H1 (cell line): ENCODE data around the gene SCCPDH. TPM values are rescaled to one million over a fixed set of nuclear protein-coding genes. Genes with fewer than 3 reads are reported as not detected.

Experiments
- CTCF ChIA-PET: fragments of 300-600 bp; sonication (Branson Sonifier 250); formaldehyde crosslinking; loops from one replicate; lab custom pipeline; 2021; ENCODE audit not compliant: partially characterized antibody; lab: Charles Lee
- POLR2A ChIA-PET: fragments of 300-600 bp; sonication (Branson Sonifier 250); formaldehyde crosslinking; loops from one replicate; lab custom pipeline; 2021; ENCODE audit warnings: inconsistent platforms; ENCODE audit not compliant: partially characterized antibody; lab: Charles Lee
- DNase-seq, 2 experiments: peaks; one replicate each; pipeline versions ENCODE4 v3.0.0 to v3.0.0-alpha.2; 2010 to 2022; ENCODE audit warnings: low spot score in 2 of 2, low read depth in 1 of 2, mixed read lengths in 1 of 2
- FAIRE-seq: peaks from 2 replicates; lab custom pipeline; 2011; peaks lifted over from hg19 to GRCh38; lab: Jason Lieb, UNC
- H2AFZ ChIP-seq: 2 replicates; pipeline ENCODE4 v1.8.1; 2012; ENCODE audit warnings: low read length, inconsistent platforms
- H2AK5ac ChIP-seq: 2 replicates; pipeline ENCODE4 v1.6.1; 2013; ENCODE audit warnings: low read depth, low read length
- H2BK120ac ChIP-seq: replicated peaks from 2 replicates; pipeline ENCODE3; 2013; ENCODE audit warnings: low read depth, low read length, inconsistent platforms
- H2BK12ac ChIP-seq: 2 replicates; pipeline ENCODE4 v1.6.1; 2013; ENCODE audit warnings: low read depth, low read length
- H2BK15ac ChIP-seq: 2 replicates; pipeline ENCODE4 v1.6.1; 2013; ENCODE audit warnings: low read length
- H2BK20ac ChIP-seq: 2 replicates; pipeline ENCODE4 v1.6.1; 2013; ENCODE audit warnings: low read length
- H2BK5ac ChIP-seq: 2 replicates; pipeline ENCODE4 v1.6.1; 2013; ENCODE audit warnings: low read depth, low read length
- H3K14ac ChIP-seq: 2 replicates; pipeline ENCODE4 v1.6.1; 2013; ENCODE audit warnings: inconsistent platforms; ENCODE audit not compliant: insufficient read length
- H3K18ac ChIP-seq: 2 replicates; pipeline ENCODE4 v1.6.1; 2013; ENCODE audit warnings: low read length; ENCODE audit errors: extremely low read depth
- H3K23ac ChIP-seq: 2 replicates; pipeline ENCODE4 v1.6.1; 2013; ENCODE audit warnings: inconsistent platforms; ENCODE audit not compliant: insufficient read length
- H3K23me2 ChIP-seq: 2 replicates; pipeline ENCODE4 v1.6.1; 2013; ENCODE audit warnings: low read depth, low read length
- H3K27ac ChIP-seq: 2 replicates; pipeline ENCODE4 v1.6.1; 2011; ENCODE audit warnings: low read depth, low read length, inconsistent platforms
- H3K27me3 ChIP-seq, 4 experiments: replicated peaks in 1 of 4; 1 replicate in 1 of 4; 2 replicates in 3 of 4; pipeline versions ENCODE4 v1.6.1 to v1.8.1; 2011 to 2013; ENCODE audit warnings: low read length in 3 of 4, mild to moderate bottlenecking in 3 of 4, inconsistent platforms in 2 of 4, mixed read lengths in 2 of 4, moderate library complexity in 1 of 4; ENCODE audit not compliant: control insufficient read depth in 3 of 4, insufficient read depth in 3 of 4; ENCODE audit errors: extremely low read depth in 1 of 4
- H3K36me3 ChIP-seq, 4 experiments: 2 replicates each; pipeline versions ENCODE4 v1.6.1 to v1.8.1; 2011 to 2013; ENCODE audit warnings: mild to moderate bottlenecking in 4 of 4, low read length in 3 of 4, moderate library complexity in 2 of 4, control low read depth in 1 of 4, inconsistent platforms in 1 of 4; ENCODE audit not compliant: insufficient read depth in 4 of 4, control insufficient read depth in 2 of 4
- H3K4ac ChIP-seq: replicated peaks from 2 replicates; pipeline ENCODE3; 2013; ENCODE audit warnings: low read length, low read depth, mixed read lengths, inconsistent platforms; ENCODE audit not compliant: insufficient read length
- H3K4me1 ChIP-seq, 4 experiments: replicated peaks in 1 of 4; 1 replicate in 1 of 4; 2 replicates in 3 of 4; pipeline versions ENCODE4 v1.6.1 to v1.8.1; 2011 to 2013; ENCODE audit warnings: low read length in 3 of 4, inconsistent platforms in 2 of 4, mixed read lengths in 1 of 4; ENCODE audit not compliant: insufficient read depth in 4 of 4, control insufficient read depth in 3 of 4
- H3K4me2 ChIP-seq, 2 experiments: 2 replicates each; pipeline versions ENCODE4 v1.6.1 to v1.8.1; 2011 to 2013; ENCODE audit warnings: low read depth in 2 of 2, low read length in 2 of 2, control low read depth in 1 of 2, inconsistent platforms in 1 of 2, mild to moderate bottlenecking in 1 of 2; ENCODE audit not compliant: insufficient read depth in 1 of 2
- H3K4me3 ChIP-seq, 4 experiments: fragments of 200-600, 300-600 bp in 1 of 4; sonication (generic), shearing (Covaris generic), sonication (Bioruptor Twin) in 1 of 4; 2 replicates each; pipeline versions ENCODE4 v1.5.1 to v1.8.1; 2011 to 2016; ENCODE audit warnings: low read length in 4 of 4, low read depth in 3 of 4, control low read depth in 2 of 4, inconsistent platforms in 2 of 4, mild to moderate bottlenecking in 2 of 4, mixed read lengths in 1 of 4, moderate library complexity in 1 of 4; ENCODE audit not compliant: insufficient read depth in 2 of 4; ENCODE audit errors: extremely low read depth in 1 of 4
- H3K56ac ChIP-seq: replicated peaks from 2 replicates; pipeline ENCODE3; 2013; ENCODE audit warnings: low read depth, mild to moderate bottlenecking, mixed read lengths, low read length, inconsistent platforms; ENCODE audit not compliant: insufficient read length
- H3K79me1 ChIP-seq: 2 replicates; pipeline ENCODE4 v1.6.1; 2013; ENCODE audit warnings: low read depth, low read length, control low read depth
- H3K79me2 ChIP-seq, 2 experiments: 2 replicates each; pipeline versions ENCODE4 v1.6.1 to v1.8.1; 2012 to 2013; ENCODE audit warnings: low read length in 2 of 2, mild to moderate bottlenecking in 2 of 2, inconsistent platforms in 1 of 2; ENCODE audit not compliant: insufficient read depth in 2 of 2, control insufficient read depth in 1 of 2
- H3K9ac ChIP-seq, 4 experiments: replicated peaks in 1 of 4; 1 replicate in 1 of 4; 2 replicates in 3 of 4; pipeline versions ENCODE4 v1.6.1 to v1.8.1; 2011 to 2013; ENCODE audit warnings: low read depth in 3 of 4, low read length in 3 of 4, control low read depth in 2 of 4, mild to moderate bottlenecking in 2 of 4, moderate library complexity in 2 of 4, inconsistent platforms in 1 of 4; ENCODE audit errors: extremely low read depth in 1 of 4
- H3K9me3 ChIP-seq, 2 experiments: 2 replicates each; pipeline versions ENCODE4 v1.6.1 to v1.8.1; 2012 to 2013; ENCODE audit warnings: mild to moderate bottlenecking in 2 of 2, moderate library complexity in 2 of 2, control low read depth in 1 of 2, inconsistent platforms in 1 of 2, low read depth in 1 of 2, low read length in 1 of 2, mixed read lengths in 1 of 2; ENCODE audit not compliant: insufficient read depth in 2 of 2
- H4K20me1 ChIP-seq, 2 experiments: replicated peaks in 1 of 2; 2 replicates each; pipeline versions ENCODE3 to v1.8.1; 2011 to 2013; ENCODE audit warnings: inconsistent platforms in 2 of 2, low read length in 2 of 2, mild to moderate bottlenecking in 1 of 2; ENCODE audit not compliant: insufficient read depth in 2 of 2, control insufficient read depth in 1 of 2
- H4K5ac ChIP-seq: 2 replicates; pipeline ENCODE4 v1.6.1; 2013; ENCODE audit warnings: low read length, low read depth, mixed read lengths, inconsistent platforms; ENCODE audit not compliant: insufficient read length
- H4K8ac ChIP-seq: 2 replicates; pipeline ENCODE4 v1.8.0; 2013; ENCODE audit warnings: mild to moderate bottlenecking, moderate library complexity, low read length, inconsistent platforms; ENCODE audit not compliant: insufficient read depth; ENCODE audit errors: extremely low read depth
- H4K91ac ChIP-seq: replicated peaks from 2 replicates; pipeline ENCODE3; 2013; ENCODE audit warnings: low read length, mixed read lengths, inconsistent platforms; ENCODE audit not compliant: insufficient read length
- CBX8 ChIP-seq: fragments of 300-800, 300-1000 bp; sonication (generic); IDR thresholded peaks from 2 replicates; pipeline ENCODE4 v1.7.1; 2016; ENCODE audit warnings: low read depth, low read length, borderline replicate concordance
- CTBP2 ChIP-seq: IDR thresholded peaks from 2 replicates; pipeline ENCODE4 v1.7.0; 2011; ENCODE audit warnings: borderline replicate concordance, mild to moderate bottlenecking, moderate library complexity, mixed read lengths, low read length; ENCODE audit not compliant: insufficient read depth, insufficient read length
- EGR1 ChIP-seq: IDR thresholded peaks from 2 replicates; pipeline ENCODE4 v1.6.1; 2011; ENCODE audit warnings: low read depth, low read length, borderline replicate concordance
- EP300 ChIP-seq, 2 experiments: IDR thresholded peaks; 1 replicate in 1 of 2; 2 replicates in 1 of 2; pipeline ENCODE4 v1.6.1; 2011 to 2012; ENCODE audit warnings: low read depth in 2 of 2, low read length in 2 of 2, mild to moderate bottlenecking in 2 of 2, borderline replicate concordance in 1 of 2, inconsistent platforms in 1 of 2, moderate library complexity in 1 of 2
- FOSL1 ChIP-seq: IDR thresholded peaks from 2 replicates; pipeline ENCODE4 v1.6.1; 2011; ENCODE audit warnings: mild to moderate bottlenecking, low read depth, low read length, moderate library complexity; ENCODE audit not compliant: insufficient read depth
- JUN ChIP-seq: IDR thresholded peaks from 2 replicates; pipeline ENCODE4 v1.6.1; 2011; ENCODE audit warnings: low read depth, mild to moderate bottlenecking, improper control_type of control experiment, low read length
- NANOG ChIP-seq: IDR thresholded peaks from 2 replicates; pipeline ENCODE4 v1.6.1; 2011; ENCODE audit warnings: low read length, low read depth, mild to moderate bottlenecking, inconsistent platforms; ENCODE audit not compliant: insufficient read depth, poor library complexity, severe bottlenecking
- PHF8 ChIP-seq: fragments of 200-600 bp; sonication (generic); conservative IDR thresholded peaks from 2 replicates; pipeline ENCODE4 v1.7.1; 2012; ENCODE audit warnings: low read depth, mild to moderate bottlenecking, inconsistent platforms, low read length, moderate library complexity
- RBBP5 ChIP-seq: IDR thresholded peaks from 2 replicates; pipeline ENCODE4 v1.7.1; 2012; ENCODE audit warnings: low read depth, mild to moderate bottlenecking, inconsistent platforms, low read length, moderate library complexity, borderline replicate concordance
- SIRT6 ChIP-seq: IDR thresholded peaks from one replicate; pipeline ENCODE4 v1.7.1; 2012; ENCODE audit warnings: low read length, inconsistent platforms
- SP1 ChIP-seq: IDR thresholded peaks from 2 replicates; pipeline ENCODE4 v1.6.1; 2011; ENCODE audit warnings: low read depth, low read length
- TAF7 ChIP-seq: optimal IDR thresholded peaks from 2 replicates; pipeline ENCODE3; 2011; ENCODE audit warnings: low read depth, mild to moderate bottlenecking, inconsistent platforms, low read length, moderate library complexity, borderline replicate concordance
- TCF12 ChIP-seq: IDR thresholded peaks from 2 replicates; pipeline ENCODE4 v1.6.1; 2011; ENCODE audit warnings: low read depth, mild to moderate bottlenecking, low read length
- TEAD4 ChIP-seq: IDR thresholded peaks from 2 replicates; pipeline ENCODE4 v1.6.1; 2012; ENCODE audit warnings: low read depth, low read length, inconsistent platforms, mixed read lengths
- ZNF274 ChIP-seq: IDR thresholded peaks from 2 replicates; pipeline ENCODE4 v1.7.0; 2012; ENCODE audit warnings: low read length, borderline replicate concordance; ENCODE audit errors: extremely low read depth
- WGBS, 2 experiments: shearing (Covaris generic) in 1 of 2; methylation state at CpG; one replicate each; pipeline versions ENCODE4 v1.1.6 to v1.1.7; 2013 to 2015; ENCODE audit warnings: low lambda C conversion rate in 2 of 2, mixed read lengths in 2 of 2, inconsistent platforms in 1 of 2, low coverage in 1 of 2, missing lambda C conversion rate in 1 of 2; ENCODE audit not compliant: insufficient replicate concordance in 2 of 2, insufficient coverage in 1 of 2, insufficient read length in 1 of 2; ENCODE audit errors: extremely low coverage in 1 of 2, missing lambda C conversion rate in 1 of 2; 5-methylcytosine and 5-hydroxymethylcytosine counted together
- polyA plus RNA-seq, 7 experiments: library from polyadenylated mRNA; depleted of rRNA in 3 of 7; stranded (reverse) in 5 of 7; unstranded in 2 of 7; fragments of >200 nt in 5 of 7; fragments of 200-250 nt in 2 of 7; gene quantifications; 1 replicate in 5 of 7; 2 replicates in 1 of 7; 4 replicates in 1 of 7; pipeline versions ENCODE4 v1.2.1 to v1.2.3, GENCODE V29; 2011 to 2013; ENCODE audit warnings: missing spikeins in 2 of 7, mixed read lengths in 2 of 7
- total RNA-seq: library from RNA; stranded (reverse); fragmentation: NEBNext Ultra II Directional; extraction: Animal tissue kit (Norgen Biotek cat#: 25700); gene quantifications from 2 replicates; pipeline ENCODE4 v1.2.1, GENCODE V29; 2021

The SCCPDH gene
- total and polyA plus RNA-seq, 2 of the 8 experiments (the other 6 are each of a cell fraction or from before 2014, with no cell fraction given), result 9.5 to 17.0 TPM

DNA sequence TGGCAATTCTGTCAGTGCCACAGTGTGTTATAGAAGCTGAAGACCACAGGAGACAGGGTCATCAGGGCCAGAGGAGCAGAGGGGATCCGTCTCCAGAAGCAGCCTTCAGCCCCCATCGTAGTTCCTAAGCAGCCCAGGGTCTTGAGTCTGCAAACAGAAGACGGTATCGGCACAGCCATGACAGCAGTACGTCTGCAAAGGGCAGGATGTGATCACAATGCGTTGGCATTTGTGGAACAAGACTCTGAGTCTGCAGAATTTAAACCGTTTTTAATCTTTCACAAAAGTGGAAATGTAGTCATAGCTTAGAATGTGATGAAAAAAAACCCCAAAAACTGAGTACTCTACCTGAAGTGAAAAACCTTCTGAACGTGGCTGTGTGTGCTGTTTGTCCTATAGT lies 44.0 kb upstream of the SCCPDH start:
- no peaks in the 10 kb centered on the region for H3K27me3 ChIP-seq
- no peak overlapping the region for H3K4ac ChIP-seq
- FAIRE-seq, result no peak
- no peak overlapping the region for H2AFZ ChIP-seq
- no peaks in the 10 kb centered on the region for H3K36me3 ChIP-seq
- CTCF ChIA-PET, result interaction anchor here (1.4 to 9.7 kb wide), 3 partner anchors 10 to 52 kb away, joined by 5 to 66 read pairs (median 27); no protein-coding TSS in a partner anchor
- no peak overlapping the region for H3K9ac ChIP-seq
- H4K8ac ChIP-seq, result no peak overlapping the region
- H3K9me3 ChIP-seq, result no peaks in the 10 kb centered on the region
- no peaks in the 10 kb centered on the region for H3K79me2 ChIP-seq
- 88% methylated on average over 8 of the region's 8 CpGs; no CpG with 5 or more reads in 1 of the 2 experiments for WGBS, 2 experiments
- no peak overlapping the region for H3K4me2 ChIP-seq
- no peak overlapping the region for H2BK5ac ChIP-seq
- H3K4me1 ChIP-seq, result no peaks in the 10 kb centered on the region
- H4K5ac ChIP-seq, result no peak overlapping the region
- H4K91ac ChIP-seq, result no peak overlapping the region
- no peak overlapping the region for H2BK15ac ChIP-seq
- no peak overlapping the region for H2AK5ac ChIP-seq
- H2BK20ac ChIP-seq, result no peak overlapping the region
- no peaks in the 10 kb centered on the region for H3K79me1 ChIP-seq
- no peak overlapping the region for H2BK120ac ChIP-seq
- no peak overlapping the region for H3K27ac ChIP-seq
- no peak overlapping the region for H3K14ac ChIP-seq
- no peaks in the 10 kb centered on the region for H4K20me1 ChIP-seq
- POLR2A ChIA-PET, result no interaction called here
- H2BK12ac ChIP-seq, result no peak overlapping the region
- H3K18ac ChIP-seq, result no peak overlapping the region
- no peak overlapping the region for H3K4me3 ChIP-seq
- no peak for DNase-seq
- no peaks in the 10 kb centered on the region for H3K23me2 ChIP-seq
- no peak overlapping the region for H3K56ac ChIP-seq
- no peak overlapping the region for H3K23ac ChIP-seq
- TF ChIP-seq TEAD4 (no peak), EGR1 (no peak), PHF8 (no peak), ZNF274 (no peak), TCF12 (no peak), SIRT6 (no peak), FOSL1 (no peak), SP1 (no peak), JUN (no peak), EP300 (IDR thresholded peaks at IDR 0.05; ENCODE audit: borderline replicate concordance in 1 of 2, low read depth in 2 of 2, low read length in 2 of 2) (no peak), NANOG (no peak), RBBP5 (no peak), CBX8 (no peak), CTBP2 (no peak), TAF7 (no peak)
